ENCODE data around the gene ESRRA. TPM values are rescaled to one million over a fixed set of nuclear protein-coding genes. Genes with fewer than 3 reads are reported as not detected.

Gene ESRRA
- total and polyA plus RNA-seq, 9 of the 15 experiments (the other 6 are each of a cell fraction or from before 2014, with no cell fraction given), result 0.27 to 89.7 (median 23.7) TPM

GRCh38 chr11:64355078-64355940, 50.0 kb downstream of the ESRRA start (continued):
- TF ChIP-seq MYC (IDR thresholded peaks at IDR 0.05; ENCODE audit: low read depth, low read length), result peak; percentile 75; the same call in 1 of the 2 replicates
- no peak; the same call in 1 of the 2 replicates for TF ChIP-seq MYC (CRISPR knock-in tag; IDR thresholded peaks at IDR 0.05; ENCODE audit: borderline replicate concordance, low read depth)
- TF ChIP-seq ZNF584 (CRISPR knock-in tag; IDR thresholded peaks at IDR 0.05; ENCODE audit: low read depth), result no peak
- peak in 1 of 2 experiments; percentile 57; a peak in 1 of 4 replicates for TF ChIP-seq RCOR1 (IDR thresholded peaks at IDR 0.05; ENCODE audit: borderline replicate concordance in 1 of 2, low read depth in 2 of 2, low read length in 2 of 2)
- TF ChIP-seq RUNX1 (IDR thresholded peaks at IDR 0.05; ENCODE audit: low read depth), result no peak
- no peak for TF ChIP-seq ATF6 (CRISPR knock-in tag; IDR thresholded peaks at IDR 0.05)
- TF ChIP-seq RAD21 (CRISPR knock-in tag; conservative IDR thresholded peaks at IDR 0.05 in 1 of 2, IDR thresholded peaks at IDR 0.05 in 1 of 2), result peak; percentile 92 to 94
- no peak for TF ChIP-seq NFATC3 (IDR thresholded peaks at IDR 0.05)
- no peak for TF ChIP-seq DIDO1 (tag; IDR thresholded peaks at IDR 0.05; ENCODE audit: low read depth)
- TF ChIP-seq ZNF3 (CRISPR knock-in tag; IDR thresholded peaks at IDR 0.05), result no peak
- peak; percentile 52 for TF ChIP-seq ZNF316 (IDR thresholded peaks at IDR 0.05)
- TF ChIP-seq ETS2 (tag; IDR thresholded peaks at IDR 0.05; ENCODE audit: borderline replicate concordance, poor library complexity, severe bottlenecking), result no peak
- TF ChIP-seq ZNF511 (CRISPR knock-in tag; IDR thresholded peaks at IDR 0.05), result peak; percentile 73; the same call in 1 of the 2 replicates
- TF ChIP-seq RBM14 (IDR thresholded peaks at IDR 0.05; ENCODE audit: borderline replicate concordance, insufficient read depth, low read depth, low read length), result no peak
- TF ChIP-seq ZKSCAN1 (IDR thresholded peaks at IDR 0.05; ENCODE audit: low read depth, low read length), result peak; percentile 86; the same call in 1 of the 2 replicates
- no peak for TF ChIP-seq BCLAF1 (IDR thresholded peaks at IDR 0.05; ENCODE audit: borderline replicate concordance in 1 of 2, control insufficient read depth in 1 of 2, low read depth in 2 of 2, low read length in 1 of 2)
- peak; percentile 18; the same call in 1 of the 2 replicates for TF ChIP-seq TCF3 (CRISPR knock-in tag; IDR thresholded peaks at IDR 0.05)
- no peak for TF ChIP-seq DNMT1 (IDR thresholded peaks at IDR 0.05)
- TF ChIP-seq SMARCE1 (IDR thresholded peaks at IDR 0.05), result peak; percentile 87
- 0 out of 2 replicates have a peak, but pooled peaks have one; percentile 9 for TF ChIP-seq KLF13 (tag; IDR thresholded peaks at IDR 0.05; ENCODE audit: borderline replicate concordance, low read depth)
- no peak for TF ChIP-seq ZNF830 (CRISPR knock-in tag; IDR thresholded peaks at IDR 0.05)
